Astrocyte (in vitro differentiated cells and primary cell): ENCODE data around the gene NEDD9. TPM values are rescaled to one million over a fixed set of nuclear protein-coding genes. Genes with fewer than 3 reads are reported as not detected.

ENCODE experiments used
- DNase-seq: peaks from one replicate; pipeline ENCODE4 v3.0.0-alpha.2; 2010; ENCODE audit warnings: low read depth
- FAIRE-seq: peaks from 2 replicates; lab custom pipeline; 2011; peaks lifted over from hg19 to GRCh38; lab: Jason Lieb, UNC
- H2AFZ ChIP-seq: 2 replicates; pipeline ENCODE4 v1.6.0; 2012; ENCODE audit warnings: low read depth, low read length, inconsistent platforms
- H3K27ac ChIP-seq: 2 replicates; pipeline ENCODE4 v1.5.1; 2011; ENCODE audit warnings: low read depth, low read length, inconsistent platforms
- H3K27me3 ChIP-seq: 2 replicates; pipeline ENCODE4 v1.6.0; 2011; ENCODE audit warnings: low read length, inconsistent platforms; ENCODE audit not compliant: insufficient read depth
- H3K36me3 ChIP-seq: 2 replicates; pipeline ENCODE4 v1.5.1; 2011; ENCODE audit warnings: low read length, inconsistent platforms; ENCODE audit not compliant: insufficient read depth
- H3K4me1 ChIP-seq: 2 replicates; pipeline ENCODE4 v1.5.1; 2011; ENCODE audit warnings: low read length, inconsistent platforms; ENCODE audit not compliant: insufficient read depth
- H3K4me2 ChIP-seq: 2 replicates; pipeline ENCODE4 v1.6.0; 2012; ENCODE audit warnings: low read length, inconsistent platforms
- H3K4me3 ChIP-seq: 2 replicates; pipeline ENCODE4 v1.5.1; 2011; ENCODE audit warnings: low read depth, mild to moderate bottlenecking, low read length, inconsistent platforms; ENCODE audit not compliant: insufficient read depth
- H3K79me2 ChIP-seq: 2 replicates; pipeline ENCODE4 v1.6.0; 2012; ENCODE audit warnings: mild to moderate bottlenecking, low read length, inconsistent platforms; ENCODE audit not compliant: insufficient read depth
- H3K9ac ChIP-seq: 2 replicates; pipeline ENCODE4 v1.6.0; 2012; ENCODE audit warnings: mild to moderate bottlenecking, low read length, inconsistent platforms
- H3K9me3 ChIP-seq: 2 replicates; pipeline ENCODE4 v1.5.1; 2012; ENCODE audit warnings: low read depth, mild to moderate bottlenecking, low read length, inconsistent platforms; ENCODE audit not compliant: insufficient read depth
- H4K20me1 ChIP-seq: 2 replicates; pipeline ENCODE4 v1.6.0; 2012; ENCODE audit warnings: low read length, inconsistent platforms; ENCODE audit not compliant: insufficient read depth
- H3K27ac Mint-ChIP-seq: one replicate; pipeline ENCODE4 v1.8.0; 2021; ENCODE audit warnings: mild to moderate bottlenecking, mixed read lengths; ENCODE audit not compliant: unreplicated experiment
- H3K27me3 Mint-ChIP-seq: one replicate; pipeline ENCODE4 v1.8.0; 2021; ENCODE audit warnings: low read depth, mixed read lengths; ENCODE audit not compliant: unreplicated experiment
- H3K36me3 Mint-ChIP-seq: one replicate; pipeline ENCODE4 v1.8.0; 2021; ENCODE audit warnings: low read depth, mixed read lengths; ENCODE audit not compliant: unreplicated experiment
- H3K4me1 Mint-ChIP-seq: one replicate; pipeline ENCODE4 v1.8.0; 2021; ENCODE audit warnings: low read depth, mixed read lengths; ENCODE audit not compliant: unreplicated experiment
- H3K4me3 Mint-ChIP-seq: one replicate; pipeline ENCODE4 v1.8.0; 2021; ENCODE audit warnings: mild to moderate bottlenecking, moderate library complexity, mixed read lengths; ENCODE audit not compliant: unreplicated experiment
- H3K9me3 Mint-ChIP-seq: one replicate; pipeline ENCODE4 v1.8.0; 2021; ENCODE audit warnings: mild to moderate bottlenecking, mixed read lengths; ENCODE audit not compliant: unreplicated experiment
- EZH2 ChIP-seq: IDR thresholded peaks from 2 replicates; pipeline ENCODE4 v1.6.1; 2012; ENCODE audit warnings: mild to moderate bottlenecking, low read length, inconsistent platforms; ENCODE audit not compliant: insufficient read depth
- total RNA-seq: library from RNA; stranded (reverse); gene quantifications from 2 replicates; pipeline ENCODE4 v1.2.1, GENCODE V29; 2021
- TF ChIP-seq, protein P1 (sequence below): IDR thresholded peaks from 2 replicates; pipeline ENCODE4 v1.5.1; 2011; ENCODE audit warnings: low read depth, mild to moderate bottlenecking, inconsistent platforms, low read length, moderate library complexity; ENCODE audit not compliant: insufficient read depth

NEDD9 gene
- total RNA-seq, 1 donor from 2014 or later, result 39.6 TPM

DNA sequence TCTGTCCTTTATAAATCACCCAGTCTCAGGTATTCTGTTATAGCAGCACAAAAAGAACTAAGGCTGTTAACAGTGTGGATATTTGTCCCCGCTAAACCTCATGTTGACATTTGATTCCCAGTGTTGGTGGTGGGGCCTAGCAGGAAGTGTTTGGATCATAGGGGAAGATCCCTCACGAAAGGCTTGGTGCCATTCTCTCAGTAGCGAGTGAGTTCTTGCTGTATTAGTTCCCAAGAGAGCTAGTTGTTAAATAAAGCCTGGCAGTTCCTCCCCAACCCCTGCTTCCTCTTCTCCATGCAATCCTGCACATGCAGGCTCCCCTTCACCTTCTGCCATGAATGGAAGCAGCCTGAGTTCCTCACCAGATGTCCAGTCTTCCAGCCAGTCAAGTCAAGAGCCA lies 91.2 kb downstream of the NEDD9 start:
- Mint-ChIP-seq H3K9me3 (no peaks in the 10 kb centered on the region), H3K4me3 (no peak overlapping the region), H3K36me3 (no peaks in the 10 kb centered on the region), H3K27me3 (no peaks in the 10 kb centered on the region), H3K27ac (no peak overlapping the region), H3K4me1 (peaks cover 34% of the 10 kb centered on the region)
- no peak overlapping the region for H2AFZ ChIP-seq
- no peak overlapping the region for H3K4me2 ChIP-seq
- H3K36me3 ChIP-seq, result no peaks in the 10 kb centered on the region
- no peaks in the 10 kb centered on the region for H3K9me3 ChIP-seq
- no peak overlapping the region for H3K4me3 ChIP-seq
- peaks cover 15% of the 10 kb centered on the region for H3K4me1 ChIP-seq
- DNase-seq (no peak), FAIRE-seq (no peak)
- H3K79me2 ChIP-seq, result no peaks in the 10 kb centered on the region
- H3K27me3 ChIP-seq, result no peaks in the 10 kb centered on the region
- H4K20me1 ChIP-seq, result no peaks in the 10 kb centered on the region
- no peak overlapping the region for H3K27ac ChIP-seq
- TF ChIP-seq, protein P1, sequence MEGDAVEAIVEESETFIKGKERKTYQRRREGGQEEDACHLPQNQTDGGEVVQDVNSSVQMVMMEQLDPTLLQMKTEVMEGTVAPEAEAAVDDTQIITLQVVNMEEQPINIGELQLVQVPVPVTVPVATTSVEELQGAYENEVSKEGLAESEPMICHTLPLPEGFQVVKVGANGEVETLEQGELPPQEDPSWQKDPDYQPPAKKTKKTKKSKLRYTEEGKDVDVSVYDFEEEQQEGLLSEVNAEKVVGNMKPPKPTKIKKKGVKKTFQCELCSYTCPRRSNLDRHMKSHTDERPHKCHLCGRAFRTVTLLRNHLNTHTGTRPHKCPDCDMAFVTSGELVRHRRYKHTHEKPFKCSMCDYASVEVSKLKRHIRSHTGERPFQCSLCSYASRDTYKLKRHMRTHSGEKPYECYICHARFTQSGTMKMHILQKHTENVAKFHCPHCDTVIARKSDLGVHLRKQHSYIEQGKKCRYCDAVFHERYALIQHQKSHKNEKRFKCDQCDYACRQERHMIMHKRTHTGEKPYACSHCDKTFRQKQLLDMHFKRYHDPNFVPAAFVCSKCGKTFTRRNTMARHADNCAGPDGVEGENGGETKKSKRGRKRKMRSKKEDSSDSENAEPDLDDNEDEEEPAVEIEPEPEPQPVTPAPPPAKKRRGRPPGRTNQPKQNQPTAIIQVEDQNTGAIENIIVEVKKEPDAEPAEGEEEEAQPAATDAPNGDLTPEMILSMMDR, result no peak
- no peak for TF ChIP-seq EZH2
- no peak overlapping the region for H3K9ac ChIP-seq

DNA sequence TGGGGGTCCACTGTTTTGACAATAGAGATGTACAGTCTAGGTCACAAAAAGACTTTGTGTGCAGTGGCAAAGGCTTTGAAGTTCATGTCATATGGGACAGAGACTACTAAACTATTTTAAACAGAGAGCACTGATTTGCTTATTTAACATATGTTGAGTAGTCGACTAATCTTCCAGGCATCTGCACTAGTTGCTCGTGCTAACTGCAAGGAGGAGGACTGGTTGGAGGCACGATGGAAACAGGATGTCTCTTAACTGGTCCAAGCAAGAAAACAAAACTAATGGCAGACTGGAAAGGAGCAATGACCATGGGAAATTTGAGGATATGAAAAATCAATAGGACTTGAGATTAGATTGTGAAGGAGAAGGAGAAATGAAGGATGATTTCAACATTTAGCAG lies 92.4 kb downstream of the NEDD9 start:
- Histone ChIP-seq H2AFZ (no peak overlapping the region), H4K20me1 (no peaks in the 10 kb centered on the region), H3K4me2 (no peak overlapping the region), H3K9ac (no peak overlapping the region), H3K27ac (no peak overlapping the region), H3K9me3 (no peaks in the 10 kb centered on the region), H3K27me3 (no peaks in the 10 kb centered on the region), H3K4me3 (no peak overlapping the region), H3K79me2 (no peaks in the 10 kb centered on the region), H3K4me1 (peaks cover 15% of the 10 kb centered on the region), H3K36me3 (peaks cover 4% of the 10 kb centered on the region)
- peaks cover 36% of the 10 kb centered on the region for H3K4me1 Mint-ChIP-seq
- peaks cover 5% of the 10 kb centered on the region for H3K36me3 Mint-ChIP-seq
- no peaks in the 10 kb centered on the region for H3K9me3 Mint-ChIP-seq
- TF ChIP-seq, protein P1, result no peak
- TF ChIP-seq EZH2, result no peak
- no peaks in the 10 kb centered on the region for H3K27me3 Mint-ChIP-seq
- FAIRE-seq, result no peak
- no peak overlapping the region for H3K4me3 Mint-ChIP-seq
- H3K27ac Mint-ChIP-seq, result no peak overlapping the region
- DNase-seq, result no peak

DNA sequence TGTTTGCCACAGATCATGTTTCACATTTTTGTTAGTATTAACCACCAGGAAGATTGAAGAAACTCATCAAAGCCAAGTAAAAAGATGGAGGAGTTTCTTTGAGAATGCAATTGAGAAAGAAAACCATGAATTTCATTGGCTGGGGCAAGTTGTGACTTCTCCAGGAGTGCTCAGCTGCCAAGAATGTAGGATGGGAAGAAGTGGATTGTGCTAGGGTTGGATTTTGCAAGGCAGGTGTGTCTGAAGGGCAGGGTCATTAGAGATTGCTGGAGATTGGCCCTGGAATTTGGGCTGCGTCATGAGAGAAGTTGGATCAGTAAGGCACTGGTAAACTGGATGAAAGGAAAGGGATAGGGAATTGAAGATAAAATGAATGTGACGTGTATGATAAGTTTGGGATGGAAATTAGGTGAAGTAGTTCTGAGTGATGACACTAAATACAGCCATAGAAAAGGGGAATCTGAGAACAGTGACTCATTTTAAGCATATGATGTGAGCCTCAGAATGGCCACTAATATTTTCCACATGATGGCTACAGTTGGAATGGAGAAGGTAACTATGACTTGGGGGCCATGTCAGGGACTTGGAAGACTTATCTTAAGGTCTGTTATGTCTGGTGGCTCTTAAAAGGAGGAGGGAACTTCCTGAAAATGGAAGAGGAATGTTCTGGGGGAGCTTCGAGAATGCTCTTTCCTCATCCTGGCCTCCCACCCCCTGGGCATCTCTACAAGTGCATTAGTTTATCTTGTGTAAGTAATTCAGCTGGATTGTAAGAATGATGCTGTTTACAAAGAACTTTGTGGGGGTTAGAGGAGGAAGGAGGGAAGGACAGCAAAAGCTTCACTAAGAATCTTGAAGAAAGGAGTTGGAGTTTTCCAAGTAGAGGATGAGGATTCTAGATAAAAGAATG lies 93.2 kb downstream of the NEDD9 start:
- peak; percentile 47 for DNase-seq
- no peak overlapping the region for H3K9ac ChIP-seq
- H3K36me3 ChIP-seq, result peaks cover 6% of the 10 kb centered on the region
- no peak for FAIRE-seq
- H3K27me3 Mint-ChIP-seq, result no peaks in the 10 kb centered on the region
- no peak overlapping the region for H3K4me2 ChIP-seq
- H3K27me3 ChIP-seq, result no peaks in the 10 kb centered on the region
- H3K27ac Mint-ChIP-seq, result no peak overlapping the region
- H3K4me1 ChIP-seq, result peaks cover 15% of the 10 kb centered on the region
- no peaks in the 10 kb centered on the region for H3K9me3 ChIP-seq
- H2AFZ ChIP-seq, result no peak overlapping the region
- no peaks in the 10 kb centered on the region for H3K79me2 ChIP-seq
- peaks cover 10% of the 10 kb centered on the region for H3K36me3 Mint-ChIP-seq
- H3K4me1 Mint-ChIP-seq, result peaks cover 36% of the 10 kb centered on the region
- no peak overlapping the region for H3K4me3 Mint-ChIP-seq
- TF ChIP-seq, protein P1, result no peak
- TF ChIP-seq EZH2, result no peak
- no peak overlapping the region for H3K27ac ChIP-seq
- H3K4me3 ChIP-seq, result no peak overlapping the region
- H4K20me1 ChIP-seq, result no peaks in the 10 kb centered on the region
- H3K9me3 Mint-ChIP-seq, result no peaks in the 10 kb centered on the region
